IMR-90 (cell line): ENCODE results near the gene BTAF1. TPM values are rescaled to one million over a fixed set of nuclear protein-coding genes. Genes with fewer than 3 reads are reported as not detected.

Source experiments
- ATAC-seq: fragments of 200-7000 bp; cut with Tn5 transposase; 2 replicates; pipeline ENCODE4 v1.9.1; 2020; ENCODE audit warnings: low read depth, mild to moderate bottlenecking, moderate library complexity
- BruUV-seq: library from RNA; stranded (reverse); fragments of 400-500 nt; replicated peaks from 2 replicates; lab custom pipeline; 2021; lab: Mats Ljungman, UMichigan
- CTCF ChIA-PET: fragments of 300-600 bp; formaldehyde crosslinking; extraction: SDS; loops from one replicate; lab custom pipeline; 2021; ENCODE audit warnings: antibody characterized with exemption; lab: Yijun Ruan, JAX
- POLR2A ChIA-PET: fragments of 300-600 bp; sonication (Branson Sonifier 250); formaldehyde crosslinking; loops from one replicate; lab custom pipeline; 2022; ENCODE audit warnings: antibody characterized with exemption; ENCODE audit not compliant: unreplicated experiment; lab: Charles Lee
- DNase-seq: peaks from one replicate; pipeline ENCODE4 v3.0.0; 2013
- H2AFZ ChIP-seq: replicated peaks from 2 replicates; pipeline ENCODE3; 2013; ENCODE audit warnings: low read length, mild to moderate bottlenecking; ENCODE audit not compliant: poor library complexity
- H2AK5ac ChIP-seq: 2 replicates; pipeline ENCODE4 v1.6.1; 2013; ENCODE audit warnings: low read depth, low read length, inconsistent platforms
- H2AK9ac ChIP-seq: replicated peaks from 2 replicates; pipeline ENCODE3; 2013; ENCODE audit warnings: mild to moderate bottlenecking, low read depth, low read length, moderate library complexity; ENCODE audit not compliant: poor library complexity
- H2BK120ac ChIP-seq: 2 replicates; pipeline ENCODE4 v1.6.1; 2013; ENCODE audit warnings: low read depth, low read length, inconsistent platforms
- H2BK15ac ChIP-seq: 3 replicates; pipeline ENCODE4 v1.6.1; 2013; ENCODE audit warnings: low read depth, low read length, inconsistent platforms
- H2BK20ac ChIP-seq: 2 replicates; pipeline ENCODE4 v1.6.1; 2013; ENCODE audit warnings: low read depth, mild to moderate bottlenecking, inconsistent platforms, low read length, moderate library complexity
- H2BK5ac ChIP-seq: 2 replicates; pipeline ENCODE4 v1.6.1; 2013; ENCODE audit warnings: mild to moderate bottlenecking, low read depth, low read length, inconsistent platforms; ENCODE audit not compliant: poor library complexity, severe bottlenecking
- H3K14ac ChIP-seq: replicated peaks from 2 replicates; pipeline ENCODE4 v1.6.1; 2013; ENCODE audit warnings: low read depth, low read length, inconsistent platforms
- H3K18ac ChIP-seq: 2 replicates; pipeline ENCODE4 v1.6.1; 2013; ENCODE audit warnings: low read depth, low read length, control low read depth
- H3K23ac ChIP-seq: 2 replicates; pipeline ENCODE4 v1.6.1; 2013; ENCODE audit warnings: low read depth, low read length, inconsistent platforms
- H3K27ac ChIP-seq: 2 replicates; pipeline ENCODE4 v1.5.1; 2013; ENCODE audit warnings: mild to moderate bottlenecking, control low read depth, low read length; ENCODE audit not compliant: insufficient read depth
- H3K27me3 ChIP-seq: 2 replicates; pipeline ENCODE4 v1.6.1; 2013; ENCODE audit warnings: low read length; ENCODE audit not compliant: control insufficient read depth, insufficient read depth
- H3K36me3 ChIP-seq: 2 replicates; pipeline ENCODE4 v1.6.1; 2013; ENCODE audit warnings: low read length, mixed read lengths; ENCODE audit not compliant: control insufficient read depth, insufficient read depth
- H3K4ac ChIP-seq: 2 replicates; pipeline ENCODE4 v1.6.1; 2013; ENCODE audit warnings: low read depth, low read length, inconsistent platforms
- H3K4me1 ChIP-seq: 2 replicates; pipeline ENCODE4 v1.6.1; 2013; ENCODE audit warnings: low read length, mixed read lengths; ENCODE audit not compliant: control insufficient read depth, insufficient read depth
- H3K4me2 ChIP-seq: 2 replicates; pipeline ENCODE4 v1.6.1; 2013; ENCODE audit warnings: low read depth, mild to moderate bottlenecking, control low read depth, low read length, moderate library complexity
- H3K4me3 ChIP-seq: 2 replicates; pipeline ENCODE4 v1.5.1; 2013; ENCODE audit warnings: low read depth, mild to moderate bottlenecking, control low read depth, low read length, moderate library complexity; ENCODE audit not compliant: insufficient read depth
- H3K56ac ChIP-seq: 2 replicates; pipeline ENCODE4 v1.6.1; 2013; ENCODE audit warnings: low read length, inconsistent platforms; ENCODE audit not compliant: insufficient read depth; ENCODE audit errors: extremely low read depth
- H3K79me1 ChIP-seq, 2 experiments: 2 replicates each; pipeline ENCODE4 v1.6.1; 2013; ENCODE audit warnings: low read length in 2 of 2, inconsistent platforms in 1 of 2, low read depth in 1 of 2
- H3K9ac ChIP-seq: 2 replicates; pipeline ENCODE4 v1.6.1; 2013; ENCODE audit warnings: low read depth, low read length, control low read depth
- H3K9me1 ChIP-seq: 2 replicates; pipeline ENCODE4 v1.6.1; 2013; ENCODE audit warnings: low read length, inconsistent platforms; ENCODE audit not compliant: insufficient read depth
- H3K9me3 ChIP-seq: 2 replicates; pipeline ENCODE4 v1.6.1; 2013; ENCODE audit warnings: low read length; ENCODE audit not compliant: control insufficient read depth, insufficient read depth
- H4K20me1 ChIP-seq: 2 replicates; pipeline ENCODE4 v1.6.1; 2013; ENCODE audit warnings: low read length, inconsistent platforms; ENCODE audit not compliant: insufficient read depth
- H4K5ac ChIP-seq: 2 replicates; pipeline ENCODE4 v1.6.1; 2013; ENCODE audit warnings: mild to moderate bottlenecking, low read depth, low read length, control low read depth
- H4K8ac ChIP-seq, 2 experiments: 2 replicates each; pipeline ENCODE4 v1.6.1; 2013; ENCODE audit warnings: low read depth in 2 of 2, low read length in 2 of 2, control low read depth in 1 of 2, inconsistent platforms in 1 of 2
- H4K91ac ChIP-seq: 2 replicates; pipeline ENCODE4 v1.6.1; 2013; ENCODE audit warnings: low read depth, low read length, inconsistent platforms; ENCODE audit not compliant: insufficient read depth
- BHLHE40 ChIP-seq: fragments of 150-350 bp; IDR thresholded peaks from 2 replicates; pipeline ENCODE4 v1.6.1; 2016; ENCODE audit warnings: mild to moderate bottlenecking, low read depth, low read length
- CEBPB ChIP-seq: IDR thresholded peaks from 2 replicates; pipeline ENCODE4 v1.6.1; 2012; ENCODE audit warnings: low read depth, low read length, improper control_type of control experiment
- CHD1 ChIP-seq: IDR thresholded peaks from 2 replicates; pipeline ENCODE4 v1.6.1; 2012; ENCODE audit warnings: low read depth, low read length, improper control_type of control experiment
- ELK1 ChIP-seq: fragments of 150-350 bp; IDR thresholded peaks from 2 replicates; pipeline ENCODE4 v1.6.1; 2016; ENCODE audit warnings: low read depth, mild to moderate bottlenecking, low read length, moderate library complexity, borderline replicate concordance
- FOS ChIP-seq: fragments of 150-350 bp; IDR thresholded peaks from 2 replicates; pipeline ENCODE4 v1.6.1; 2016; ENCODE audit warnings: low read depth, low read length
- MAFK ChIP-seq: IDR thresholded peaks from 2 replicates; pipeline ENCODE4 v1.6.1; 2012; ENCODE audit warnings: low read depth, low read length, improper control_type of control experiment
- NFE2L2 ChIP-seq: fragments of 150-350 bp; IDR thresholded peaks from 2 replicates; pipeline ENCODE4 v1.6.1; 2016; ENCODE audit warnings: low read depth, mild to moderate bottlenecking, low read length
- POLR2A ChIP-seq: IDR thresholded peaks from 2 replicates; pipeline ENCODE4 v1.6.1; 2012; ENCODE audit warnings: mild to moderate bottlenecking, low read depth, low read length
- RAD21 ChIP-seq: IDR thresholded peaks from 2 replicates; pipeline ENCODE4 v1.6.1; 2012; ENCODE audit warnings: low read length, improper control_type of control experiment
- RCOR1 ChIP-seq: IDR thresholded peaks from 2 replicates; pipeline ENCODE4 v1.6.1; 2012; ENCODE audit warnings: mild to moderate bottlenecking, low read length, improper control_type of control experiment; ENCODE audit not compliant: insufficient replicate concordance
- RFX5 ChIP-seq: IDR thresholded peaks from 2 replicates; pipeline ENCODE4 v1.8.0; 2012; ENCODE audit warnings: low read depth, mild to moderate bottlenecking, low read length, moderate library complexity
- SMC3 ChIP-seq: fragments of 150-350 bp; IDR thresholded peaks from 2 replicates; pipeline ENCODE4 v1.6.1; 2016; ENCODE audit warnings: low read depth, mild to moderate bottlenecking, antibody characterized with exemption, low read length, moderate library complexity
- WGBS, 2 experiments: methylation state at CpG; one replicate each; pipeline versions ENCODE4 v1.1.5 to v1.1.7; 2013; ENCODE audit warnings: missing lambda C conversion rate in 2 of 2; ENCODE audit not compliant: insufficient read length in 1 of 2; ENCODE audit errors: extremely low coverage in 2 of 2; 5-methylcytosine and 5-hydroxymethylcytosine counted together
- dilution Hi-C: fragments of 300-500 bp; cut with HindIII; formaldehyde crosslinking; loops from one replicate; pipeline ENCODE4 v1.14.3; 2018; ENCODE audit warnings: low sequenced_read_pairs; ENCODE audit not compliant: unreplicated experiment
- in situ Hi-C: fragments of 300-500 bp; cut with MboI; formaldehyde crosslinking; loops from 3 replicates; pipeline ENCODE4 v1.14.3; 2019; ENCODE audit warnings: low sequenced_read_pairs, inconsistent platforms, mixed read lengths
- intact Hi-C: fragments of 100-400 bp; cut with micrococcal nuclease; formaldehyde crosslinking; loops from 2 replicates; pipeline ENCODE4 v1.10.0; 2022
- polyA plus RNA-seq, 3 experiments: library from polyadenylated mRNA; depleted of rRNA; stranded (reverse); fragments of >200 nt; gene quantifications; 2 replicates each; pipeline ENCODE4 v1.2.3, GENCODE V29; 2012; ENCODE audit warnings: low replicate concordance in 1 of 3
- total RNA-seq: library from RNA; depleted of rRNA; stranded (reverse); fragments of >200 nt; gene quantifications from 2 replicates; pipeline ENCODE4 v1.2.3, GENCODE V29; 2012
- TF ChIP-seq, protein P1 (sequence below): conservative IDR thresholded peaks from 2 replicates; pipeline ENCODE4 v1.5.1; 2012; ENCODE audit warnings: mild to moderate bottlenecking, low read depth, low read length, improper control_type of control experiment

Gene BTAF1
- total and polyA plus RNA-seq, 2 of the 4 experiments (the other 2 are of a cell fraction) = 15.0 to 42.3 TPM

DNA sequence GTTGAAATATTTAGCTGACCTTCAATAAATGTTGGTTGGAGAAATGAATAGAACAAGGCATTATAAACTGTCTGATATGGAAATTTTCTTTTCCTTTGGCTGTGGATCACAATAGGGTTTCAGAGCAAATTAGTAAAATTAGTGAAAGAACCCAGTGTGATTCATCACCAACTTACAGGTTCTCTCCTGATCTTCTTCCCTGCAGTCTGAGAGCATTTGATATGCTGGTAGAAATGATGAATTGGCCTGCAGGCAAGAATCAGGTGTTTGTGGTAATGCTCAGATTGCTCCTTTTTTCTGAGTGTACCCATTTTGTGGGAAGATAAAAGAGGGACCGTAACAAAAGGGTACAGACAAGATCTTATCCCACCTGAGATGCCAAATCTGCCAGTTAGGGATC, 51.9 kb downstream of the BTAF1 start:
- H3K4ac ChIP-seq = no peak overlapping the region
- peaks cover 4% of the 10 kb centered on the region for H3K4me1 ChIP-seq
- no peak overlapping the region for H2BK5ac ChIP-seq
- H2BK20ac ChIP-seq = no peak overlapping the region
- H4K20me1 ChIP-seq = no peaks in the 10 kb centered on the region; the same call in 1 of the 2 replicates
- H3K9me3 ChIP-seq = no peaks in the 10 kb centered on the region
- H3K56ac ChIP-seq = no peak overlapping the region
- intact Hi-C loops (no loop called here), dilution Hi-C loops (no loop called here), in situ Hi-C loops (no loop called here)
- no peak overlapping the region for H4K5ac ChIP-seq
- H3K9me1 ChIP-seq = peaks cover 9% of the 10 kb centered on the region
- no peak overlapping the region for H2BK15ac ChIP-seq
- no peak overlapping the region for H3K9ac ChIP-seq
- no peak overlapping the region; the same call in 1 of the 2 replicates for H3K14ac ChIP-seq
- H3K36me3 ChIP-seq = peaks cover 6% of the 10 kb centered on the region
- no peak for ATAC-seq
- no peaks in the 10 kb centered on the region for H3K27me3 ChIP-seq
- no peak overlapping the region for H3K4me3 ChIP-seq
- POLR2A ChIA-PET = interaction anchor here (0.6 to 1.0 kb wide), 2 partner anchors 17 to 236 kb away, joined by 3 read pairs; no protein-coding TSS in a partner anchor
- no peak overlapping the region for H2AFZ ChIP-seq
- CTCF ChIA-PET = no interaction called here
- TF ChIP-seq FOS (no peak), POLR2A (no peak), RCOR1 (no peak), SMC3 (no peak), ELK1 (no peak), RAD21 (no peak), CHD1 (no peak), MAFK (no peak), RFX5 (no peak), BHLHE40 (no peak), CEBPB (no peak), NFE2L2 (no peak)
- TF ChIP-seq, protein P1, sequence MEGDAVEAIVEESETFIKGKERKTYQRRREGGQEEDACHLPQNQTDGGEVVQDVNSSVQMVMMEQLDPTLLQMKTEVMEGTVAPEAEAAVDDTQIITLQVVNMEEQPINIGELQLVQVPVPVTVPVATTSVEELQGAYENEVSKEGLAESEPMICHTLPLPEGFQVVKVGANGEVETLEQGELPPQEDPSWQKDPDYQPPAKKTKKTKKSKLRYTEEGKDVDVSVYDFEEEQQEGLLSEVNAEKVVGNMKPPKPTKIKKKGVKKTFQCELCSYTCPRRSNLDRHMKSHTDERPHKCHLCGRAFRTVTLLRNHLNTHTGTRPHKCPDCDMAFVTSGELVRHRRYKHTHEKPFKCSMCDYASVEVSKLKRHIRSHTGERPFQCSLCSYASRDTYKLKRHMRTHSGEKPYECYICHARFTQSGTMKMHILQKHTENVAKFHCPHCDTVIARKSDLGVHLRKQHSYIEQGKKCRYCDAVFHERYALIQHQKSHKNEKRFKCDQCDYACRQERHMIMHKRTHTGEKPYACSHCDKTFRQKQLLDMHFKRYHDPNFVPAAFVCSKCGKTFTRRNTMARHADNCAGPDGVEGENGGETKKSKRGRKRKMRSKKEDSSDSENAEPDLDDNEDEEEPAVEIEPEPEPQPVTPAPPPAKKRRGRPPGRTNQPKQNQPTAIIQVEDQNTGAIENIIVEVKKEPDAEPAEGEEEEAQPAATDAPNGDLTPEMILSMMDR = no peak
- DNase-seq = no peak
- H2BK120ac ChIP-seq = no peak overlapping the region
- peak overlapping the region in 1 of 2 experiments; percentile 29; a peak in 1 of 4 replicates for H4K8ac ChIP-seq
- no peak overlapping the region for H2AK9ac ChIP-seq
- H3K23ac ChIP-seq = no peak overlapping the region
- H4K91ac ChIP-seq = no peak overlapping the region
- no peak overlapping the region for H3K27ac ChIP-seq
- no peak overlapping the region for H3K4me2 ChIP-seq
- no peak overlapping the region for H2AK5ac ChIP-seq
- no peak overlapping the region for H3K18ac ChIP-seq
- peaks cover 14 to 16% of the 10 kb centered on the region in 2 experiments for H3K79me1 ChIP-seq
- no CpG with 5 or more reads among the region's 1 CpG for WGBS, 2 experiments
- no TSS peak for BruUV-seq
